KMS-11 (cell line): ENCODE measurements around the gene TMEM221.
A peak's percentile ranks its signal among the peaks of the same experiment; 100 is the strongest.

Experiments
- H2AFZ ChIP-seq: fragments of 200-600 bp; sonication (generic); 2 replicates; pipeline ENCODE4 v1.6.1; 2016; ENCODE audit warnings: antibody characterized with exemption, mixed run types, low read depth
- H3K27ac ChIP-seq: fragments of 200-600 bp; sonication (generic); 2 replicates; pipeline ENCODE4 v1.6.1; 2016; ENCODE audit warnings: mild to moderate bottlenecking, mixed run types
- H3K27me3 ChIP-seq: fragments of 200-600 bp; sonication (generic); 2 replicates; pipeline ENCODE4 v1.6.1; 2017; ENCODE audit warnings: mild to moderate bottlenecking, low read depth, mixed run types, moderate library complexity; ENCODE audit not compliant: insufficient read depth
- H3K36me3 ChIP-seq: fragments of 200-600 bp; sonication (generic); 2 replicates; pipeline ENCODE4 v1.6.1; 2017; ENCODE audit warnings: mild to moderate bottlenecking, mixed run types; ENCODE audit not compliant: insufficient read depth
- H3K4me1 ChIP-seq: fragments of 200-600 bp; sonication (generic); 2 replicates; pipeline ENCODE4 v1.6.1; 2016; ENCODE audit warnings: mild to moderate bottlenecking, low read depth, mixed run types; ENCODE audit not compliant: poor library complexity, severe bottlenecking
- H3K4me2 ChIP-seq: fragments of 200-600 bp; sonication (generic); 2 replicates; pipeline ENCODE4 v1.7.0; 2016; ENCODE audit warnings: mild to moderate bottlenecking, mixed run types
- H3K4me3 ChIP-seq: fragments of 200-600 bp; sonication (generic); IDR thresholded peaks from 2 replicates; pipeline ENCODE4 v1.6.1; 2017; ENCODE audit warnings: low read depth, low read length, mixed read lengths; ENCODE audit not compliant: insufficient read depth
- H3K79me2 ChIP-seq: fragments of 200-600 bp; sonication (generic); 2 replicates; pipeline ENCODE4 v1.6.1; 2016; ENCODE audit warnings: low read depth, mixed run types; ENCODE audit not compliant: insufficient read depth
- H3K9ac ChIP-seq: fragments of 200-600 bp; sonication (generic); 2 replicates; pipeline ENCODE4 v1.6.1; 2016; ENCODE audit warnings: mild to moderate bottlenecking, mixed run types
- H4K20me1 ChIP-seq: fragments of 200-600 bp; sonication (generic); 2 replicates; pipeline ENCODE4 v1.6.1; 2016; ENCODE audit warnings: mild to moderate bottlenecking, mixed run types; ENCODE audit not compliant: insufficient read depth
- TF ChIP-seq, protein P1 (sequence below): fragments of 200-600 bp; sonication (generic); conservative IDR thresholded peaks from 2 replicates; pipeline ENCODE4 v1.6.1; 2017; ENCODE audit warnings: low read depth, mild to moderate bottlenecking, antibody characterized with exemption, low read length, moderate library complexity, mixed read lengths

Gene TMEM221

DNA sequence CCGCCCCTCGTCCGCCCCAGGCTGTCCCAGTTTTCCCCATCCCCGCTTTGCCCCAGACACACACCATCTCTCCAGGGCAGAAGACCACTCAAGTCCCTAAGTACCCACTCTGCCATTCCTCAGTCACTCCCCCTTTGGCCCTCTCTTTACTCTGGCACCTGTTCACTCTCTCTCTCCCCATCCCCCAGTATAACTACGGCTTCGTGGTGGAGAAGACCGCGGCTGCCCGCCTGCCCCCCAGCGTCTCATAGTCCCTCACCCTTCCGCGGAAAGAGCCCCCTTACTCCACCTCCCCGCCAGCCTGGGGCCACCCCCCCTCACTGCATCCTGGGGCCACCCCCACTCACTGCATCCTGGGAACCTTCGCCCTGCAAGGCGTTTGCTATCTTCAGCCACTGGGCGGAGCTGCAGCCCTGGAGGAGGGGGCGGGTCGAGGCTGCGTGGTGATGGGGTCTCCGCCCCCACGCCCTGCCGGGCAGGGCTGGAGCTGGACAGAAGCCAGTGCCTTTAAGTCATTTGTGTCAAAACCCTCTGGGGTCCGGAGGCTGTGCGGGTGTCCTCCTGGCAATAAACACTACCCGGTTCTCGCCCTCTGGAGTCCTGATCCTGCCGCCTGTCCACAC lies 23.6 kb downstream of the TMEM221 start:
- Histone ChIP-seq H3K9ac (no peak overlapping the region), H3K27ac (no peak overlapping the region), H3K79me2 (no peaks in the 10 kb centered on the region), H3K4me3 (no peak overlapping the region), H3K36me3 (no peaks in the 10 kb centered on the region), H3K4me2 (no peak overlapping the region), H4K20me1 (no peaks in the 10 kb centered on the region), H3K4me1 (peaks cover 11% of the 10 kb centered on the region), H3K27me3 (no peaks in the 10 kb centered on the region), H2AFZ (no peak overlapping the region)
- TF ChIP-seq, protein P1, sequence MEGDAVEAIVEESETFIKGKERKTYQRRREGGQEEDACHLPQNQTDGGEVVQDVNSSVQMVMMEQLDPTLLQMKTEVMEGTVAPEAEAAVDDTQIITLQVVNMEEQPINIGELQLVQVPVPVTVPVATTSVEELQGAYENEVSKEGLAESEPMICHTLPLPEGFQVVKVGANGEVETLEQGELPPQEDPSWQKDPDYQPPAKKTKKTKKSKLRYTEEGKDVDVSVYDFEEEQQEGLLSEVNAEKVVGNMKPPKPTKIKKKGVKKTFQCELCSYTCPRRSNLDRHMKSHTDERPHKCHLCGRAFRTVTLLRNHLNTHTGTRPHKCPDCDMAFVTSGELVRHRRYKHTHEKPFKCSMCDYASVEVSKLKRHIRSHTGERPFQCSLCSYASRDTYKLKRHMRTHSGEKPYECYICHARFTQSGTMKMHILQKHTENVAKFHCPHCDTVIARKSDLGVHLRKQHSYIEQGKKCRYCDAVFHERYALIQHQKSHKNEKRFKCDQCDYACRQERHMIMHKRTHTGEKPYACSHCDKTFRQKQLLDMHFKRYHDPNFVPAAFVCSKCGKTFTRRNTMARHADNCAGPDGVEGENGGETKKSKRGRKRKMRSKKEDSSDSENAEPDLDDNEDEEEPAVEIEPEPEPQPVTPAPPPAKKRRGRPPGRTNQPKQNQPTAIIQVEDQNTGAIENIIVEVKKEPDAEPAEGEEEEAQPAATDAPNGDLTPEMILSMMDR: no peak

GRCh38 chr19:17423429-17424208 lies 24.8 kb downstream of the TMEM221 start:
- Histone ChIP-seq H3K4me3 (no peak overlapping the region), H3K27ac (no peak overlapping the region), H3K4me2 (no peak overlapping the region), H3K27me3 (no peaks in the 10 kb centered on the region), H3K79me2 (no peaks in the 10 kb centered on the region), H2AFZ (no peak overlapping the region), H3K36me3 (no peaks in the 10 kb centered on the region), H3K4me1 (peaks cover 18% of the 10 kb centered on the region), H3K9ac (no peak overlapping the region), H4K20me1 (no peaks in the 10 kb centered on the region)
- TF ChIP-seq, protein P1: no peak

GRCh38 chr19:17421942-17422341 lies 26.5 kb downstream of the TMEM221 start:
- no peaks in the 10 kb centered on the region for H3K79me2 ChIP-seq
- H3K27me3 ChIP-seq: no peaks in the 10 kb centered on the region
- H3K4me1 ChIP-seq: peaks cover 13% of the 10 kb centered on the region
- H3K36me3 ChIP-seq: no peaks in the 10 kb centered on the region
- no peak overlapping the region for H2AFZ ChIP-seq
- no peak overlapping the region for H3K4me3 ChIP-seq
- no peak overlapping the region for H3K27ac ChIP-seq
- no peak overlapping the region for H3K4me2 ChIP-seq
- no peak overlapping the region for H3K9ac ChIP-seq
- no peaks in the 10 kb centered on the region for H4K20me1 ChIP-seq
- TF ChIP-seq, protein P1: no peak

- H2AFZ ChIP-seq: peak overlapping the region; percentile 86
- no peak overlapping the region for H3K4me3 ChIP-seq
- no peaks in the 10 kb centered on the region for H3K36me3 ChIP-seq
- TF ChIP-seq, protein P1: no peak
- no peaks in the 10 kb centered on the region for H4K20me1 ChIP-seq
- H3K9ac ChIP-seq: peak overlapping the region; percentile 53; the same call in 1 of the 2 replicates
- peak overlapping the region; percentile 78 for H3K4me2 ChIP-seq
- H3K79me2 ChIP-seq: no peaks in the 10 kb centered on the region
- H3K4me1 ChIP-seq: peaks cover 13% of the 10 kb centered on the region
- H3K27ac ChIP-seq: peak overlapping the region; percentile 24; the same call in 1 of the 2 replicates
- no peaks in the 10 kb centered on the region for H3K27me3 ChIP-seq
Observed at GRCh38 chr19:17420475-17420924, 28.0 kb downstream of the TMEM221 start.
